Measurements from ENCODE around the gene ADAM8.

The ADAM8 gene

GRCh38 chr10:133272964-133273420 is 3.7 kb downstream of the ADAM8 start:
- no peak overlapping the region for H3K4me3 ChIP-seq (replicated peaks; ENCODE audit: low read depth, low read length)
- no peak for TF ChIP-seq CTCF (IDR thresholded peaks at IDR 0.05; ENCODE audit: low read depth, low read length, missing control alignments)
- DNase-seq (ENCODE audit: extremely low read depth, low read depth), result no peak

- no peak for DNase-seq (ENCODE audit: extremely low read depth, low read depth)
- no peak overlapping the region for H3K4me3 ChIP-seq (replicated peaks; ENCODE audit: low read depth, low read length)
- TF ChIP-seq CTCF (IDR thresholded peaks at IDR 0.05; ENCODE audit: low read depth, low read length, missing control alignments), result no peak
Measured at GRCh38 chr10:133272301-133272963, 4.2 kb downstream of the ADAM8 start.

GRCh38 chr10:133271521-133272300 is 5.0 kb downstream of the ADAM8 start:
- H3K4me3 ChIP-seq (replicated peaks; ENCODE audit: low read depth, low read length), result no peak overlapping the region
- TF ChIP-seq CTCF (IDR thresholded peaks at IDR 0.05; ENCODE audit: low read depth, low read length, missing control alignments), result no peak
- no peak for DNase-seq (ENCODE audit: extremely low read depth, low read depth)

GRCh38 chr10:133270773-133271297 is 5.8 kb downstream of the ADAM8 start:
- no peak overlapping the region for H3K4me3 ChIP-seq (replicated peaks; ENCODE audit: low read depth, low read length)
- no peak for TF ChIP-seq CTCF (IDR thresholded peaks at IDR 0.05; ENCODE audit: low read depth, low read length, missing control alignments)
- DNase-seq (ENCODE audit: extremely low read depth, low read depth), result no peak

- no peak overlapping the region for H3K4me3 ChIP-seq (replicated peaks; ENCODE audit: low read depth, low read length)
- no peak for TF ChIP-seq CTCF (IDR thresholded peaks at IDR 0.05; ENCODE audit: low read depth, low read length, missing control alignments)
- no peak for DNase-seq (ENCODE audit: extremely low read depth, low read depth)
Measured at GRCh38 chr10:133270204-133270603, 6.5 kb downstream of the ADAM8 start.

- TF ChIP-seq CTCF (IDR thresholded peaks at IDR 0.05; ENCODE audit: low read depth, low read length, missing control alignments), result no peak
- H3K4me3 ChIP-seq (replicated peaks; ENCODE audit: low read depth, low read length), result no peak overlapping the region
- no peak for DNase-seq (ENCODE audit: extremely low read depth, low read depth)
Measured at GRCh38 chr10:133269367-133269766, 7.3 kb downstream of the ADAM8 start.
